ENCODE results near the gene RAD23A.

DNA sequence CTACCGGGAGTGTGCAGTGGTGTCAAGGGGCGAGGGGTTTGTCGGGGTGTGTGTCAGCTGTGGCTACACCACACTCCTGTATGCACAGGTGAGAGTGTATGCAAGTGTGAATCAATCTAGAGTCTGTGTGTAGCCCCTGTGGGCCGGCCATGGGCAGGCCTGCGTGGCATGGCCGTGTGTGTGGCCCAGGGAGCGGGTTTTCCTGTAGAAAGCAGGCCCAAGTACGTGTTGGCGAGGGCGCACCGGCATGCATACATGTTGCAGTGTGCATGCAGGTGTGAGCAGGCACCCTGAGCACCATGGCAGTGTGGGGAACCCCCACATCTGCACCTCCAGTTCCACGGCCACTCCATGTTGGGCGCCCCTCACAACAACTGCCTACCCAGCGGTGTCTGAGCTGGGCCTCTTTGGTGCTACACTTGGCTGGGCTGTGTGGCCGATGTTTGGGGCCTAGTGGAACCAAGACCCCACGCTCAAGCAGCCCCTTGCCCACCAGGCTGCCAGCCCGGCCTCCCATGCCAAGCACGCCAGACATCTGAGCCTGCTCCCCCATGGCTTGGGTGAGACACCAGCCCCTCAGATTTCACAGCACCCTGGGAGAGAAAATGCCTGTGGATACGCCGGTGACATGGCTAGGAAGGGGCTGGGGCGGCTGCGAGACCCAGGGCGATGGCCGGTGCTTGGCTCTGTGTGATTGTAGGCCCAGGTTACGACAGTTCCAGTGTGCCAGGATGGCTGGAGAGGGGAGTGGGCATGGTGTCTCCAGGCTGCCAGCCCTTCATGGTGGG, 51.7 kb downstream of the RAD23A start:
- TF ChIP-seq, protein P1, sequence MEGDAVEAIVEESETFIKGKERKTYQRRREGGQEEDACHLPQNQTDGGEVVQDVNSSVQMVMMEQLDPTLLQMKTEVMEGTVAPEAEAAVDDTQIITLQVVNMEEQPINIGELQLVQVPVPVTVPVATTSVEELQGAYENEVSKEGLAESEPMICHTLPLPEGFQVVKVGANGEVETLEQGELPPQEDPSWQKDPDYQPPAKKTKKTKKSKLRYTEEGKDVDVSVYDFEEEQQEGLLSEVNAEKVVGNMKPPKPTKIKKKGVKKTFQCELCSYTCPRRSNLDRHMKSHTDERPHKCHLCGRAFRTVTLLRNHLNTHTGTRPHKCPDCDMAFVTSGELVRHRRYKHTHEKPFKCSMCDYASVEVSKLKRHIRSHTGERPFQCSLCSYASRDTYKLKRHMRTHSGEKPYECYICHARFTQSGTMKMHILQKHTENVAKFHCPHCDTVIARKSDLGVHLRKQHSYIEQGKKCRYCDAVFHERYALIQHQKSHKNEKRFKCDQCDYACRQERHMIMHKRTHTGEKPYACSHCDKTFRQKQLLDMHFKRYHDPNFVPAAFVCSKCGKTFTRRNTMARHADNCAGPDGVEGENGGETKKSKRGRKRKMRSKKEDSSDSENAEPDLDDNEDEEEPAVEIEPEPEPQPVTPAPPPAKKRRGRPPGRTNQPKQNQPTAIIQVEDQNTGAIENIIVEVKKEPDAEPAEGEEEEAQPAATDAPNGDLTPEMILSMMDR (IDR thresholded peaks at IDR 0.05; ENCODE audit: insufficient read depth, low read depth, low read length): no peak
- TF ChIP-seq EZH2 (IDR thresholded peaks at IDR 0.05; ENCODE audit: insufficient read depth, low read length): no peak

Data from astrocyte (in vitro differentiated cells and primary cell).